ENCODE measurements around the gene DEPDC5. TPM values are rescaled to one million over a fixed set of nuclear protein-coding genes. Genes with fewer than 3 reads are reported as not detected.

Gene DEPDC5
- total RNA-seq, 2 experiments from 2014 or later, result 43.0 to 77.1 TPM

GRCh38 chr22:31852691-31853421 is 99.0 kb downstream of the DEPDC5 start:
- ChIA-PET POLR2A (no interaction called here), CTCF (ENCODE audit: unreplicated experiment) (no interaction called here)
- DNase-seq (ENCODE audit: low spot score), result no peak
- intact Hi-C loops (cut with micrococcal nuclease; ENCODE audit: unreplicated experiment), result no loop called here
- Histone ChIP-seq H3K4me3 (ENCODE audit: low read depth, low read length, poor library complexity, severe bottlenecking) (no peak overlapping the region), H3K36me3 (ENCODE audit: insufficient read depth, low read length) (peaks cover 79% of the 10 kb centered on the region), H3K27ac (ENCODE audit: low read depth, low read length, poor library complexity, severe bottlenecking) (no peak overlapping the region), H3K9me2 (ENCODE audit: insufficient read depth, low read length) (no peaks in the 10 kb centered on the region), H3K4me1 (ENCODE audit: insufficient read depth, low read length, poor library complexity, severe bottlenecking) (no peaks in the 10 kb centered on the region), H2AFZ (ENCODE audit: low read length) (no peak overlapping the region), H3K79me2 (ENCODE audit: insufficient read depth, low read depth, low read length) (no peaks in the 10 kb centered on the region), H3K4me2 (ENCODE audit: low read length) (no peak overlapping the region), H3K9me3 (ENCODE audit: low read length) (no peaks in the 10 kb centered on the region), H4K20me1 (ENCODE audit: insufficient read depth, low read length) (no peaks in the 10 kb centered on the region)
- TF ChIP-seq CTCF (conservative IDR thresholded peaks at IDR 0.05; ENCODE audit: low read length) (no peak), EZH2phosphoT487 (IDR thresholded peaks at IDR 0.05; ENCODE audit: borderline replicate concordance, low read depth, low read length) (no peak)
- BruUV-seq (replicated peaks), result no TSS peak

- Histone ChIP-seq H3K36me3 (ENCODE audit: insufficient read depth, low read length) (peaks cover 76% of the 10 kb centered on the region), H4K20me1 (ENCODE audit: insufficient read depth, low read length) (no peaks in the 10 kb centered on the region), H3K4me1 (ENCODE audit: insufficient read depth, low read length, poor library complexity, severe bottlenecking) (no peaks in the 10 kb centered on the region), H2AFZ (ENCODE audit: low read length) (no peak overlapping the region), H3K9me3 (ENCODE audit: low read length) (no peaks in the 10 kb centered on the region), H3K27ac (ENCODE audit: low read depth, low read length, poor library complexity, severe bottlenecking) (no peak overlapping the region), H3K4me3 (ENCODE audit: low read depth, low read length, poor library complexity, severe bottlenecking) (no peak overlapping the region), H3K9me2 (ENCODE audit: insufficient read depth, low read length) (no peaks in the 10 kb centered on the region), H3K4me2 (ENCODE audit: low read length) (no peak overlapping the region), H3K79me2 (ENCODE audit: insufficient read depth, low read depth, low read length) (no peaks in the 10 kb centered on the region)
- no TSS peak for BruUV-seq (replicated peaks)
- intact Hi-C loops (cut with micrococcal nuclease; ENCODE audit: unreplicated experiment), result no loop called here
- ChIA-PET CTCF (ENCODE audit: unreplicated experiment) (no interaction called here), POLR2A (interaction anchor here (0.5 to 0.8 kb wide), 3 partner anchors 9 to 77 kb away, joined by 4 read pairs; no protein-coding TSS in a partner anchor)
- no peak for DNase-seq (ENCODE audit: low spot score)
- TF ChIP-seq CTCF (conservative IDR thresholded peaks at IDR 0.05; ENCODE audit: low read length) (no peak), EZH2phosphoT487 (IDR thresholded peaks at IDR 0.05; ENCODE audit: borderline replicate concordance, low read depth, low read length) (no peak)
These were observed 100.1 kb downstream of the DEPDC5 start for GRCh38 chr22:31853736-31854495.

GRCh38 chr22:31857247-31857646 is 103.4 kb downstream of the DEPDC5 start:
- Histone ChIP-seq H3K9me3 (ENCODE audit: low read length) (no peaks in the 10 kb centered on the region), H3K4me3 (ENCODE audit: low read depth, low read length, poor library complexity, severe bottlenecking) (no peak overlapping the region), H3K27ac (ENCODE audit: low read depth, low read length, poor library complexity, severe bottlenecking) (no peak overlapping the region), H3K36me3 (ENCODE audit: insufficient read depth, low read length) (peaks cover 69% of the 10 kb centered on the region), H3K4me2 (ENCODE audit: low read length) (no peak overlapping the region), H3K4me1 (ENCODE audit: insufficient read depth, low read length, poor library complexity, severe bottlenecking) (no peaks in the 10 kb centered on the region), H2AFZ (ENCODE audit: low read length) (no peak overlapping the region), H3K9me2 (ENCODE audit: insufficient read depth, low read length) (no peaks in the 10 kb centered on the region), H4K20me1 (ENCODE audit: insufficient read depth, low read length) (no peaks in the 10 kb centered on the region), H3K79me2 (ENCODE audit: insufficient read depth, low read depth, low read length) (no peaks in the 10 kb centered on the region)
- ChIA-PET POLR2A (no interaction called here), CTCF (ENCODE audit: unreplicated experiment) (no interaction called here)
- no peak for TF ChIP-seq CTCF (conservative IDR thresholded peaks at IDR 0.05; ENCODE audit: low read length)
- TF ChIP-seq EZH2phosphoT487 (IDR thresholded peaks at IDR 0.05; ENCODE audit: borderline replicate concordance, low read depth, low read length), result no peak
- DNase-seq (ENCODE audit: low spot score), result no peak
- no TSS peak for BruUV-seq (replicated peaks)
- intact Hi-C loops (cut with micrococcal nuclease; ENCODE audit: unreplicated experiment), result no loop called here
